Left lung (tissue), 10 donors: Measurements from ENCODE around the gene VWC2. TPM values are rescaled to one million over a fixed set of nuclear protein-coding genes. Genes with fewer than 3 reads are reported as not detected.

Experiments used
- ATAC-seq: fragments of 200-7000 bp; cut with Tn5 transposase; one replicate; pipeline ENCODE4 v1.9.1; 2020; ENCODE audit warnings: moderate library complexity
- DNase-seq, 4 donors: peaks; one replicate each; pipeline ENCODE4 v3.0.0-alpha.2; 2013 to 2020
- H3K27ac ChIP-seq, 2 donors: fragments of 200-600 bp; sonication (generic) in 1 of 2; one replicate each; pipeline versions ENCODE4 v1.5.0 to v1.8.0; 2020 to 2021
- H3K27me3 ChIP-seq, 2 donors: fragments of 200-600 bp; sonication (generic) in 1 of 2; one replicate each; pipeline versions ENCODE4 v1.5.0 to v1.8.0; 2020 to 2021
- H3K36me3 ChIP-seq, 2 donors: fragments of 200-600 bp; sonication (generic) in 1 of 2; one replicate each; pipeline versions ENCODE4 v1.5.0 to v1.8.0; 2020 to 2021
- H3K4me1 ChIP-seq, 2 donors: fragments of 200-600 bp; one replicate each; pipeline ENCODE4 v1.8.0; 2021
- H3K4me3 ChIP-seq, 2 donors: fragments of 200-600 bp; sonication (generic) in 1 of 2; one replicate each; pipeline versions ENCODE4 v1.5.0 to v1.8.0; 2020 to 2021; ENCODE audit warnings: mild to moderate bottlenecking in 1 of 2
- H3K9me3 ChIP-seq, 2 donors: fragments of 200-600 bp; sonication (generic) in 1 of 2; one replicate each; pipeline versions ENCODE4 v1.5.0 to v1.8.0; 2020 to 2021
- CTCF ChIP-seq, 2 donors: fragments of 200-600 bp; sonication (generic) in 1 of 2; IDR thresholded peaks; one replicate each; pipeline versions ENCODE4 v1.5.0 to v1.8.0; 2021; ENCODE audit warnings: antibody characterized with exemption in 2 of 2
- intact Hi-C, 2 donors: fragments of 100-400 bp; cut with DNase I; formaldehyde crosslinking; loops; one replicate each; pipeline versions ENCODE4 v1.11.2 to v1.14.2; 2022
- polyA plus RNA-seq, 6 donors: library from polyadenylated mRNA; unstranded; fragments of 120-200 nt; gene quantifications; one replicate each; pipeline ENCODE4 v1.2.1, GENCODE V29; 2013; ENCODE audit not compliant: insufficient read length in 6 of 6
- total RNA-seq, 2 donors: library from RNA; stranded (reverse); fragmentation: NEBNext Ultra II Directional; extraction: Animal tissue kit (Norgen Biotek cat#: 25700); gene quantifications; one replicate each; pipeline ENCODE4 v1.2.1, GENCODE V29; 2021
- donor health status: DM: no; HTN: yes; CAD: no.
- donor health status: DM: no; HTN: no; CAD: no.

The VWC2 gene
- total and polyA plus RNA-seq, 8 donors, result 0.01 to 0.10 (median 0.02) TPM; not detected in 1

- intact Hi-C loops, result no loop called here
- ATAC-seq, result no peak
- no peak for TF ChIP-seq CTCF (IDR thresholded peaks at IDR 0.05)
- H3K4me3 ChIP-seq, result no peak overlapping the region
- no peaks in the 10 kb centered on the region for H3K4me1 ChIP-seq
- no peak overlapping the region for H3K27ac ChIP-seq
- H3K36me3 ChIP-seq, result no peaks in the 10 kb centered on the region
- no peaks in the 10 kb centered on the region for H3K27me3 ChIP-seq
- DNase-seq, result no peak
- no peaks in the 10 kb centered on the region for H3K9me3 ChIP-seq
These were observed 102.8 kb downstream of the VWC2 start for GRCh38 chr7:49876202-49876601.

GRCh38 chr7:49878089-49878488 is 104.7 kb downstream of the VWC2 start:
- Histone ChIP-seq H3K27ac (no peak overlapping the region), H3K4me1 (no peaks in the 10 kb centered on the region), H3K36me3 (no peaks in the 10 kb centered on the region), H3K27me3 (no peaks in the 10 kb centered on the region), H3K9me3 (no peaks in the 10 kb centered on the region), H3K4me3 (no peak overlapping the region)
- TF ChIP-seq CTCF (IDR thresholded peaks at IDR 0.05), result no peak
- DNase-seq (no peak), ATAC-seq (no peak)
- intact Hi-C loops, result no loop called here

GRCh38 chr7:49878627-49879026 is 105.2 kb downstream of the VWC2 start:
- Histone ChIP-seq H3K4me3 (no peak overlapping the region), H3K4me1 (no peaks in the 10 kb centered on the region), H3K27ac (no peak overlapping the region), H3K36me3 (no peaks in the 10 kb centered on the region), H3K9me3 (no peaks in the 10 kb centered on the region), H3K27me3 (no peaks in the 10 kb centered on the region)
- DNase-seq (no peak), ATAC-seq (no peak)
- intact Hi-C loops, result no loop called here
- TF ChIP-seq CTCF (IDR thresholded peaks at IDR 0.05), result no peak

- TF ChIP-seq CTCF (IDR thresholded peaks at IDR 0.05), result no peak
- H3K36me3 ChIP-seq, result no peaks in the 10 kb centered on the region
- H3K9me3 ChIP-seq, result no peaks in the 10 kb centered on the region
- no peak overlapping the region for H3K4me3 ChIP-seq
- ATAC-seq, result no peak
- DNase-seq, result no peak
- H3K27me3 ChIP-seq, result no peaks in the 10 kb centered on the region
- H3K4me1 ChIP-seq, result no peaks in the 10 kb centered on the region
- H3K27ac ChIP-seq, result no peak overlapping the region
- intact Hi-C loops, result no loop called here
These were observed 110.5 kb downstream of the VWC2 start for GRCh38 chr7:49883933-49884332.

GRCh38 chr7:49885593-49886285 is 112.3 kb downstream of the VWC2 start:
- intact Hi-C loops, result no loop called here
- Histone ChIP-seq H3K4me3 (no peak overlapping the region), H3K27ac (no peak overlapping the region), H3K36me3 (no peaks in the 10 kb centered on the region), H3K9me3 (no peaks in the 10 kb centered on the region), H3K4me1 (no peaks in the 10 kb centered on the region), H3K27me3 (no peaks in the 10 kb centered on the region)
- TF ChIP-seq CTCF (IDR thresholded peaks at IDR 0.05), result no peak
- DNase-seq (peak in 1 of 4 donors; percentile 74), ATAC-seq (no peak)
